ENCODE measurements around the gene ENG.
"Not testable (repeated sequence)": the region's sequence is repeated elsewhere in the genome, so short reads cannot be mapped to it uniquely, and the experiment has no call there.

Gene ENG

DNA sequence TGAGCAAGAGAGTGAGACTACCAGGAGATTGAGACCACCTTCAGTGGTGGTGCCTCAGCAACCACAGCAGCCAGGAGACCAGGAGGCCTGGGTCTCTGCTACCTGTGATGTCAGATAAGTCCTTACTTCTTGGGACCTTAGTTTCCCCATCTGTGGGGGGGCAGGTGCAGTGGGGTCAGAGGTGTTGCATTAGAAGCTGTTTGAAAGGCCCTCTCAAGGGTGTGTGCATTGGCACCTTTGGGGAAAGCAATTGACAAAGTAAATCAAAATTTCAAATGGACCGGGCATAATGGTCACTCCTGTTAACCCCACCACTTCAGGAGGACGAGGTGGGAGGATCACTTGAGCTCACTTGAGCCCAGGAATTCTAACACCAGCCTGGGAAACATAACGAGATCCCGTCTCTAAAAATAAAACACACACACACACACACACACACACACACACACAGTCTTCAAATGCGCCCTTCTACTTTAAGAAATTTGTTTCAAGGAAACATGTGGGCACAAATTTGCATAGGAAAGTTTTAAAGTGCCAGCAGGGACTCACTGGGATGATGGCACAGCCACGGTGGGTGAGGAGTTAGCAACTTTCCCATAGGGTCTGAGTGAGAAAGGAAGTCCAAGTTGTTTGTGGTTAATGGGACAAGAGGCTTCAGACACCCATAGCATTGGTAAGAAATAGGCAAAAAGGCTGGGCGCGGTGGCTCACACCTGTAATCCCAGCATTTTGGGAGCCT is 24.4 kb upstream of the ENG start:
- DNase-seq (ENCODE audit: low read depth in 2 of 2) = no peak

DNA sequence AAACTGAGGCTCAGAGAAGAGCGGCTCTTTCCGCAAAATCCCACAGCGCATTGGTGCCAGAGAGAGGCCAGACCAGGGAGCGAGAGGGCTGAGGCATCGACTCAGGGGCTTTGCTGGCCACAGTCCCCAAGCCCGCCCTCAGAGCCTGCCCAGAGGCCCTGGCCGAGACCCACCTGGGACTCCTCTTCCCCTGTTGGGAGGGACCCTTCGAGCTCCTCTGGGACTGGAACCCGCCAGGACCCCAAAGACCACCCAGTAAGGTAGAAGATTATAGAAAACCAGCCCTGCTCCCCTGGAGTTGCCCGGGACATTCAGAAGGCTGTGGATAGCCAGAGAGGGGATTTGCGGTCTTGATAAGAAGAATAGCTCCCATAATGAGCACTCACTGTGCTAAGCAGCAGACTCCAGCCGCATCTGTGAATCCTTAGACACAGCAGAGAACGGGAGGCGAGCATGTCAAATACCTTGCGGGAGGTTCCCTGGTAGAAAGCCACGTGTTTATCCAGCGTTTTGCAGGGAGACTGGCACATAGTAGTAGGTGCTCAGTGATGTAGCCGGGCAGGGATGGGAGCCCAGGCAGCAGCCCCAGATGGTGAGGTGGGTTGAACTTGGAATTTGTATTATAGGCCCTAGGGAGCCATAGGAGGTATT is 23.7 kb upstream of the ENG start:
- no peak for DNase-seq (ENCODE audit: low read depth in 2 of 2)

DNA sequence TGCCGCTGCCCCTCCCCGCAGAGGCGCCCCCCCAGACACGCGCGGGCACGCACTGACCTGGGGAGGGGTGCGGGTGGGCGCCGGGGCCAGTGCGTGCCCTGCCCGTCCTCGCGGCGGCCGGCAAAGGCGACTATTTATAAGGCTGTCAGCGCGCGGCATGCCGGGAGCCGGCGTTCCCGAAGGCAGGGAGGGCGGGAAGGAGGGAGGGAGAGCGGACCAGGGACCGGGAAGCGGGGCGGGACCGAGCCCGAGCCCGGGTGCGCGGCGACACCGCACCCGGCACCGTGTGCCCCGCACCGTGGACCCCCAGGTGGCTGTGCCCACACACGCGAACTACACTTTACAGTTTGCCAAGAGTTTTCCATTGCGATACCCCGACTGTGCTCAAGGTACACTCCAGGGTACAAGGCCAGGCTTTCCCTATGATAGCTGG is 23.1 kb upstream of the ENG start, which contains the start of gene AK1:
AK1 (minus strand) TSS at position 110 of the 433 bp plus-strand sequence. CDS start 3,058 bp downstream, outside the sequence.
- DNase-seq (ENCODE audit: low read depth in 2 of 2) = no peak

GRCh38 chr9:127876764-127877562 is 22.5 kb upstream of the ENG start:
- DNase-seq (ENCODE audit: low read depth in 2 of 2) = no peak

- no peak for DNase-seq (ENCODE audit: low read depth in 2 of 2)
These were observed 21.7 kb upstream of the ENG start for GRCh38 chr9:127876026-127876763.

GRCh38 chr9:127875306-127875966 is 21.0 kb upstream of the ENG start:
- no peak for DNase-seq (ENCODE audit: low read depth in 2 of 2)

DNA sequence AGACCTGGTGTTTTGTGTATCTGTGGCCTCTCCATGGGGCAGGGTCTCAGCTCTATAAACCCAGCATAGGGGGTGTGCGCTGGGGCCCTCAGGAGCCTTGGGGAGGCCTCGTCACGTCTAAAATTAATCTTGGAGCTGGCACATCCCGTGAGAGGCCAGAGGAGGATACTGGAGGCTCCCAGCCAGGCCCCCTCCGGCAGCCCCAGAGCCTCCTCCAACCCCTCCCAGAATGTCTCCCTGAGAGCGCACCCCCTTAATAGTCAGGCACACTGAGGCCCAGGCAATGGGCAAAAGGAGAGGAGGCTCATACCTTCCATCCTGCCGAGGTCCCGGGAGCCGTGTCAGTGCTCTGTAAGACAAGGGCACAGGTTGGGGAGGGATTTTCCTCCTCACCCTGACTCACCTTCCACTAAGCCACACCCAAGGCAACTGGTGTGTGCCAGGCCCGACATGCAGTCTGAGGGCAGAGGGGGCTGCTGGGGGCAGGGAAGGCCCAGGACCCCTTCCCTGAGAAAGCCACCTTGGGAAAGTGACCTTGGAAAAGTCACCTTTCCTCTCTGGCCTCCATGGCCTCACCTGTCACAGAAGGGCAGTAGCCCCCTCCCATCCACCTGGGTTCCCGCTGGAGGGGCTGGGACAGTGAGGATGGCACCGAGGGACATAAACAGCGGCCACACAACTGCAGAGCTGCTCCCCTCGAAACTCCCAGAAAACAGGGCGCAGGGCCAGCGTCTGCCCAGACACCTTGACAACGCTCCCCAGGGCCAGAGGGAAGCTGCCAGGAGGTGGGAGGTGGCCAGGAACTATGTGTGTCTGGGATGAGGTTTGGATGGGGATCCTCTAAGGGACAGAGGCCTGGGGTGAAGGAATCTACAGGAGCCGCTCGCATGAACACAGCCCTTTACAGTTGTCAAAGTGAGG is 20.1 kb upstream of the ENG start:
- DNase-seq (ENCODE audit: low read depth in 2 of 2) = no peak

GRCh38 chr9:127873886-127874285 is 19.4 kb upstream of the ENG start:
- no peak for DNase-seq (ENCODE audit: low read depth in 2 of 2)

- DNase-seq (ENCODE audit: low read depth in 2 of 2) = no peak
These were observed 18.8 kb upstream of the ENG start for GRCh38 chr9:127873223-127873691.

GRCh38 chr9:127872369-127873222 is 18.1 kb upstream of the ENG start:
- no peak for DNase-seq (ENCODE audit: low read depth in 2 of 2)

DNA sequence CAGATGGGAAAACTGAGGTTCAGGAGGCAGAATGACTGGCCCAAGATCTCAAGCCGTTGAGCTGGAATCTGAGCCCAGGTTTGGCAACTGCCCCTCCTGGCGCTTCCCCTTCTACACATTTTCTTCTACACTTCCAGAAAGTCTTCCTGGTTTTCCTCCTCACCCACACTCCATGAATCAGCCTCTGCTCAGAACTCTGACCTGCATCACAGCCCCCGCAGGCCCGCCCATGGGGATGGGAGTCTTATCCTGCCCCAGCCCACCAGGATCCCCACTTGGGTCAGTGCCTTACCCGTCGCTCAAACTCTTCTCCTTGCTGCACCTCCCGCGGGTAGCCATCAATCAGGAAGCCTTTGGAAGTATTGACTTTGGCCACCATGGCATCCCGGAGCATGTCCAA is 17.1 kb upstream of the ENG start:
- no peak for DNase-seq (ENCODE audit: low read depth in 2 of 2)

- no peak for DNase-seq (ENCODE audit: low read depth in 2 of 2)
These were observed 16.4 kb upstream of the ENG start for GRCh38 chr9:127870887-127871286.

DNA sequence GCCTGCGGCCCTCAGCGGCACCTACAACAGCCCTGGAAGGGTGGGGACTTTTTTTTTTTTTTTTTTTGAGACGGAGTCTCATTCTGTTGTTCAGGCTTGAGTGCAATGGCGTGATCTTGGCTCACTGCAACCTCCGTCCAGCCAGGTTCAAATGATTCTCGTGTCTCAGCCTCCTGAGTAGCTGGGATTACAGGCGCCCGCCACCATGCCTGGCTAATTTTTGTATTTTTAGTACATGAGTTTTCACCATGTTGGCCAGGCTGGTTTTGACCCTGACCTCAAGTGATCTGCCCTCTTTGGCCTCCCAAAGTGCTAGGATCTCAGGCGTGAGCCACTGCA is 15.7 kb upstream of the ENG start:
- DNase-seq (ENCODE audit: low read depth in 2 of 2) = not testable (repeated sequence)

GRCh38 chr9:127869310-127870152 is 15.1 kb upstream of the ENG start:
- DNase-seq (ENCODE audit: low read depth in 2 of 2) = peak; percentile 69 to 81

GRCh38 chr9:127868278-127868902 is 13.9 kb upstream of the ENG start:
- no peak for DNase-seq (ENCODE audit: low read depth in 2 of 2)

- no peak for DNase-seq (ENCODE audit: low read depth in 2 of 2)
These were observed 13.2 kb upstream of the ENG start for GRCh38 chr9:127867356-127868277.

GRCh38 chr9:127866535-127866934 is 12.1 kb upstream of the ENG start:
- DNase-seq (ENCODE audit: low read depth in 2 of 2) = no peak
